Retinal pigment epithelial cell (primary cell): Measurements from ENCODE around the gene SPATA13.

Experiments used
- DNase-seq: peaks from one replicate; pipeline ENCODE4 v3.0.0-alpha.2; 2010; ENCODE audit warnings: low read depth
- H3K4me3 ChIP-seq: 2 replicates; pipeline ENCODE4 v1.5.1; 2011; ENCODE audit warnings: mild to moderate bottlenecking, low read length, control low read depth, moderate library complexity
- TF ChIP-seq, protein P1 (sequence below): conservative IDR thresholded peaks from 2 replicates; pipeline ENCODE4 v1.5.1; 2011; ENCODE audit warnings: low read depth, low read length, control low read depth, inconsistent platforms

The SPATA13 gene

GRCh38 chr13:24122569-24122968 lies 38.0 kb upstream of the SPATA13 start:
- no peak overlapping the region for H3K4me3 ChIP-seq
- no peak for DNase-seq
- TF ChIP-seq, protein P1, sequence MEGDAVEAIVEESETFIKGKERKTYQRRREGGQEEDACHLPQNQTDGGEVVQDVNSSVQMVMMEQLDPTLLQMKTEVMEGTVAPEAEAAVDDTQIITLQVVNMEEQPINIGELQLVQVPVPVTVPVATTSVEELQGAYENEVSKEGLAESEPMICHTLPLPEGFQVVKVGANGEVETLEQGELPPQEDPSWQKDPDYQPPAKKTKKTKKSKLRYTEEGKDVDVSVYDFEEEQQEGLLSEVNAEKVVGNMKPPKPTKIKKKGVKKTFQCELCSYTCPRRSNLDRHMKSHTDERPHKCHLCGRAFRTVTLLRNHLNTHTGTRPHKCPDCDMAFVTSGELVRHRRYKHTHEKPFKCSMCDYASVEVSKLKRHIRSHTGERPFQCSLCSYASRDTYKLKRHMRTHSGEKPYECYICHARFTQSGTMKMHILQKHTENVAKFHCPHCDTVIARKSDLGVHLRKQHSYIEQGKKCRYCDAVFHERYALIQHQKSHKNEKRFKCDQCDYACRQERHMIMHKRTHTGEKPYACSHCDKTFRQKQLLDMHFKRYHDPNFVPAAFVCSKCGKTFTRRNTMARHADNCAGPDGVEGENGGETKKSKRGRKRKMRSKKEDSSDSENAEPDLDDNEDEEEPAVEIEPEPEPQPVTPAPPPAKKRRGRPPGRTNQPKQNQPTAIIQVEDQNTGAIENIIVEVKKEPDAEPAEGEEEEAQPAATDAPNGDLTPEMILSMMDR, result no peak

DNA sequence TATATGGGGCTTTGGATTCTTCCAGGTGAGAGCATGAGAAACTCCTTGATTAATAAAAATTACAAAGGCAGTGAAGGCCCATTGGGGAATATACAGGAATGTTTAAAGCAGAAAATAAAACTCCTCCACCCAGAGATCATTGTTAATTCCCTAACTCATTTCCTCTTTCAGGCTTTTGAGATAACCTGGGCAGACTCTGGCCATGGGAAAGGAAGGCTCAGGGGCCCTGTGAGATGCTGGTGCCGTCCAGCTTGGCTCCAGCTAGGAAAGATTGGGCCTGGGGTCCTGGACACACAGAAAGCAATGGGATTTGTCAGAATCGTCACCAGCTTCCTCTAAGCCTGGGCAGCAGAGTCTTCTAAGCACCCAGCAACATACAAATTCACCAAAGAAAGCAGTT lies 36.8 kb upstream of the SPATA13 start:
- TF ChIP-seq, protein P1, result no peak
- no peak for DNase-seq
- H3K4me3 ChIP-seq, result no peak overlapping the region

DNA sequence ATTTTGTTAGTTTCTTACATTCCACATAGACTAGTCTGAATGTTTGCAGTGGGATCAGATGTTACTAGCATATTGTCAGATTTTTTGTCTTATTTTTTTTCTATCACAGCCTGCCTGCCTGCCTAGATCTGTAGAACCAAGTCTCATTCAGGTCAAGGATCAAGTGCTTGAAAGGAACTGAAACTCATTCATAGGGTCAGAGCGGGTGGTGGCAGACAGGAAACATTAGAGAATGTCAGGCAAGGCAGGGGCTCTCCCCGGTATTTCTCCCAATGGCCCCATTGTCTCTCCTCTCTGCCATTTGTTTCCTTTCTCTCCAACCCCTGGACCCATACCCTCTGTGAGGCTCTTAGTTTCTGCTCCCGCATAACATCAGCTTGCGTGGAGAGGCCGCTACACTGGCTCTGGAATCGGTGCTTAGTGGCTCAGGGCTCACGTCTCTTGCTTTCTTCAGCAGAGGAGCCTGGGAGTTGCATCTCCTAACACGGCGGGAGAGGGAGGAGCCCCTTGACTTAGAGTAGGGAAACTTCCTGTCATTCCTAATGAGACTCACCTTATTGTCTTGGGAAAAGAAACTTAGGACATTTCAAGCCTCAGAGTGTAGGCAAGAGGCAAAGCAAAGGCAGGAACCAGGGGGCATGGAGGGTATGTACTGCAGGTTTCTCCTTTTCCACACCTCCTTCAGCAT lies 35.6 kb upstream of the SPATA13 start:
- H3K4me3 ChIP-seq, result no peak overlapping the region
- TF ChIP-seq, protein P1, result no peak
- DNase-seq, result no peak

DNA sequence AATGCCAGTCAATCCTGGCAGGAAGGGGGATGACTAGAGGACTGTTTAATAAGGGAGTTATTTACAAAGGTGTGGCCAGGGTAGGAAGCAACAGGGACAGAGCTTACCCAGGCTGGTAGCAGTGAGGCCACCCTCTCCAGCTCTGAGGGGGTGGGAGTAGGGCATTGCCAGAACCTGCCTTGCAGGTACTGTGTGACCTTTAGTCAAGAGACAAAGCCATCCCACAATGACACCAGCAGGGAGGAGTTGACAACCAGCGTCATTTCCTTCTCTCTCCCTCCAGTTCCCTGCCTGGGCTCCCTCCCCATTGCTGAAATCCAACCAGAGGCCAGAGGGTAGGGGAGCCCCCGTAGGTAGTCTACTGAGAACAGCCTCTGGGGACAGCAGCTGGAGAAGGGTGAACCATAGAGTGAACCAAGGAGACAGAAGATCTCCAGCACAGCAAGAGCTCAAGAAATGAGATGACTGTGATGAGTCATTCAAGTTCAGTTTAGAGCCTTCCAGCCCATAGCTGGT lies 33.3 kb upstream of the SPATA13 start:
- no peak for DNase-seq
- TF ChIP-seq, protein P1, result no peak
- H3K4me3 ChIP-seq, result no peak overlapping the region

GRCh38 chr13:24128112-24128511 lies 32.4 kb upstream of the SPATA13 start:
- DNase-seq, result no peak
- H3K4me3 ChIP-seq, result no peak overlapping the region
- TF ChIP-seq, protein P1, result no peak

DNA sequence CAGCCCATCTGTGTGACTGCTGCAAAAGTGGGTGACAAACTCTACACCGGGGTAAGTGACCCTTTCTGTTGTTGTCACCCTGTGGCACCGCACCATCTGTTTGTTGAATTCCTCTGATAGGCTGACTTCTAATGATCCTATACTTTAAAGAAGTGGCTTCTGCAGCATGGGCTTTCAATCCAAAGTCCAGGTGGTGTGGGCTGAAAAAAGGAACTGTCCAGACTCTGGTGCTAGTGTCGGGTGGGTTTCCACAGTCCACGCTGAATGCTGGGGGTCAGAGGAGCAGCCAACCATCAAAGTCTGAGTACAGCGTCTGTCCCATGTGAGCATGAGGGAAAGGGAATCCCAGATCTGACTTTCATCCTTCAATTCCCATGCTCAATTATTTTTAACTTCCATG lies 31.6 kb upstream of the SPATA13 start:
- H3K4me3 ChIP-seq, result no peak overlapping the region

More for the DNA sequence above, 31.6 kb upstream of the SPATA13 start:
- TF ChIP-seq, protein P1, result no peak
- no peak for DNase-seq
